CD14-positive monocyte (primary cell): Measurements from ENCODE around the gene CPE. TPM values are rescaled to one million over a fixed set of nuclear protein-coding genes. Genes with fewer than 3 reads are reported as not detected.

Experiments used
- DNase-seq, 3 donors: peaks; one replicate each; pipeline ENCODE4 v3.0.0-alpha.2; 2011 to 2022
- H2AFZ ChIP-seq: 2 replicates; pipeline ENCODE4 v1.6.0; 2012; ENCODE audit warnings: mild to moderate bottlenecking, low read depth, low read length, inconsistent platforms; ENCODE audit not compliant: insufficient read depth, poor library complexity, severe bottlenecking
- H3K27ac ChIP-seq, 2 donors: 1 replicate in 1 of 2; 2 replicates in 1 of 2; pipeline ENCODE4 v1.5.1; 2012 to 2013; ENCODE audit warnings: low read length in 2 of 2, control low read depth in 1 of 2, inconsistent platforms in 1 of 2, low read depth in 1 of 2, mild to moderate bottlenecking in 1 of 2
- H3K27me3 ChIP-seq, 2 donors: one replicate each; pipeline versions ENCODE4 v1.6.0 to v1.6.1; 2011 to 2013; ENCODE audit warnings: low read length in 2 of 2; ENCODE audit not compliant: control insufficient read depth in 2 of 2, insufficient read depth in 2 of 2
- H3K36me3 ChIP-seq, 2 donors: replicated peaks in 1 of 2; 1 replicate in 1 of 2; 2 replicates in 1 of 2; pipeline versions ENCODE4 v1.5.1 to v1.6.1; 2012 to 2013; ENCODE audit warnings: low read length in 2 of 2, control low read depth in 1 of 2, inconsistent platforms in 1 of 2, mild to moderate bottlenecking in 1 of 2; ENCODE audit not compliant: insufficient read depth in 2 of 2, control insufficient read depth in 1 of 2
- H3K4me1 ChIP-seq, 2 donors: 1 replicate in 1 of 2; 2 replicates in 1 of 2; pipeline versions ENCODE4 v1.5.1 to v1.6.1; 2012 to 2013; ENCODE audit warnings: low read length in 2 of 2, control low read depth in 1 of 2, inconsistent platforms in 1 of 2, mild to moderate bottlenecking in 1 of 2, moderate library complexity in 1 of 2; ENCODE audit not compliant: insufficient read depth in 2 of 2, control insufficient read depth in 1 of 2
- H3K4me2 ChIP-seq: replicated peaks from 2 replicates; pipeline ENCODE3; 2012; ENCODE audit warnings: low read length, moderate library complexity, mild to moderate bottlenecking; ENCODE audit not compliant: poor library complexity, severe bottlenecking; ENCODE audit errors: extremely low read depth
- H3K4me3 ChIP-seq, 3 experiments: fragments of 200-600 bp in 1 of 3; sonication (generic) in 1 of 3; replicated peaks in 1 of 3; 1 replicate in 2 of 3; 2 replicates in 1 of 3; pipeline ENCODE4 v1.5.1; 2011 to 2013; ENCODE audit warnings: low read length in 3 of 3, mild to moderate bottlenecking in 3 of 3, control low read depth in 2 of 3, low read depth in 2 of 3, inconsistent platforms in 1 of 3, moderate library complexity in 1 of 3
- H3K79me2 ChIP-seq: 2 replicates; pipeline ENCODE4 v1.6.0; 2012; ENCODE audit warnings: mild to moderate bottlenecking, control low read depth, inconsistent platforms, low read length, moderate library complexity; ENCODE audit not compliant: insufficient read depth
- H3K9ac ChIP-seq: 2 replicates; pipeline ENCODE4 v1.6.0; 2017; ENCODE audit warnings: low read length, mild to moderate bottlenecking; ENCODE audit not compliant: insufficient read depth, poor library complexity, severe bottlenecking
- H3K9me3 ChIP-seq, 2 donors: replicated peaks in 1 of 2; 1 replicate in 1 of 2; 2 replicates in 1 of 2; pipeline versions ENCODE4 v1.5.1 to v1.6.1; 2012 to 2013; ENCODE audit warnings: low read length in 2 of 2, control low read depth in 1 of 2; ENCODE audit not compliant: control insufficient read depth in 1 of 2, insufficient read depth in 1 of 2
- H4K20me1 ChIP-seq: 2 replicates; pipeline ENCODE4 v1.6.0; 2012; ENCODE audit warnings: mild to moderate bottlenecking, low read length, control low read depth, moderate library complexity; ENCODE audit not compliant: insufficient read depth
- H3K27ac Mint-ChIP-seq, 7 donors: one replicate each; pipeline ENCODE4 v1.8.0; 2020; ENCODE audit warnings: mild to moderate bottlenecking in 7 of 7, mixed read lengths in 7 of 7, moderate library complexity in 6 of 7, inconsistent platforms in 2 of 7
- H3K27me3 Mint-ChIP-seq, 3 donors: one replicate each; pipeline ENCODE4 v1.8.0; 2021 to 2022; ENCODE audit warnings: low read depth in 3 of 3, mild to moderate bottlenecking in 3 of 3, mixed read lengths in 3 of 3, moderate library complexity in 3 of 3, inconsistent platforms in 1 of 3
- H3K36me3 Mint-ChIP-seq, 2 donors: one replicate each; pipeline ENCODE4 v1.8.0; 2020; ENCODE audit warnings: mixed read lengths in 2 of 2, inconsistent platforms in 1 of 2, mild to moderate bottlenecking in 1 of 2
- H3K4me1 Mint-ChIP-seq: one replicate; pipeline ENCODE4 v1.8.0; 2020; ENCODE audit warnings: mild to moderate bottlenecking, mixed read lengths
- H3K4me3 Mint-ChIP-seq, 2 donors: one replicate each; pipeline ENCODE4 v1.8.0; 2020; ENCODE audit warnings: mild to moderate bottlenecking in 2 of 2, mixed read lengths in 2 of 2, moderate library complexity in 1 of 2
- H3K9me3 Mint-ChIP-seq, 7 donors: one replicate each; pipeline ENCODE4 v1.8.0; 2020 to 2022; ENCODE audit warnings: mixed read lengths in 7 of 7, mild to moderate bottlenecking in 6 of 7, moderate library complexity in 6 of 7, inconsistent platforms in 2 of 7
- CTCF ChIP-seq: fragments of 200-600 bp; IDR thresholded peaks from one replicate; pipeline ENCODE4 v1.8.0; 2022; ENCODE audit warnings: antibody characterized with exemption, mild to moderate bottlenecking
- WGBS: methylation state at CpG from one replicate; pipeline ENCODE4 v1.1.5; 2013; ENCODE audit warnings: missing lambda C conversion rate; ENCODE audit not compliant: insufficient coverage; 5-methylcytosine and 5-hydroxymethylcytosine counted together
- intact Hi-C, 2 donors: fragments of 100-400 bp; cut with micrococcal nuclease; formaldehyde crosslinking; loops; one replicate each; pipeline versions ENCODE4 v1.15.0 to v1.15.1; 2023
- polyA plus RNA-seq, 3 donors: library from polyadenylated mRNA; depleted of rRNA in 1 of 3; unstranded in 2 of 3; stranded (reverse) in 1 of 3; fragments of 300-500 nt in 2 of 3; fragments of >200 nt in 1 of 3; fragmentation: Illumina TruSeq in 2 of 3; gene quantifications; 1 replicate in 2 of 3; 2 replicates in 1 of 3; pipeline ENCODE4 v1.2.3, GENCODE V29; 2012 to 2021

The CPE gene
- polyA plus RNA-seq, 3 donors, result 0.09 to 0.13 TPM; not detected in 1

GRCh38 chr4:165426331-165426730 lies 47.5 kb downstream of the CPE start:
- Histone ChIP-seq H3K4me1 (no peaks in the 10 kb centered on the region), H3K9ac (no peak overlapping the region), H4K20me1 (no peaks in the 10 kb centered on the region), H3K27me3 (no peaks in the 10 kb centered on the region), H3K79me2 (no peaks in the 10 kb centered on the region), H3K27ac (no peak overlapping the region), H3K4me2 (no peak overlapping the region), H2AFZ (no peak overlapping the region), H3K36me3 (no peaks in the 10 kb centered on the region), H3K4me3 (no peak overlapping the region), H3K9me3 (no peaks in the 10 kb centered on the region)
- Mint-ChIP-seq H3K9me3 (peaks cover 0 to 5% (median 0%) of the 10 kb centered on the region in 7 donors), H3K4me1 (no peaks in the 10 kb centered on the region), H3K27me3 (peaks cover 0 to 7% (median 5%) of the 10 kb centered on the region in 3 donors), H3K36me3 (no peaks in the 10 kb centered on the region), H3K4me3 (no peak overlapping the region), H3K27ac (no peak overlapping the region)
- DNase-seq, result no peak
- no peak for TF ChIP-seq CTCF
- intact Hi-C loops, result no loop called here
- no CpG with 5 or more reads among the region's 1 CpG for WGBS

- no peak overlapping the region for H3K4me3 Mint-ChIP-seq
- Histone ChIP-seq H3K4me3 (no peak overlapping the region), H3K9me3 (no peaks in the 10 kb centered on the region), H3K79me2 (no peaks in the 10 kb centered on the region), H3K27ac (no peak overlapping the region), H2AFZ (no peak overlapping the region), H3K27me3 (no peaks in the 10 kb centered on the region), H3K9ac (no peak overlapping the region), H4K20me1 (no peaks in the 10 kb centered on the region), H3K4me1 (no peaks in the 10 kb centered on the region), H3K4me2 (no peak overlapping the region), H3K36me3 (no peaks in the 10 kb centered on the region)
- DNase-seq, result no peak
- H3K36me3 Mint-ChIP-seq, result no peaks in the 10 kb centered on the region
- peaks cover 2 to 7% (median 4%) of the 10 kb centered on the region in 3 donors for H3K27me3 Mint-ChIP-seq
- intact Hi-C loops, result no loop called here
- peaks cover 0 to 5% (median 0%) of the 10 kb centered on the region in 7 donors for H3K9me3 Mint-ChIP-seq
- H3K27ac Mint-ChIP-seq, result no peak overlapping the region
- WGBS, result 100% methylated on average over 1 of the region's 3 CpGs
- no peak for TF ChIP-seq CTCF
- H3K4me1 Mint-ChIP-seq, result no peaks in the 10 kb centered on the region
Observed at GRCh38 chr4:165426823-165427222, 48.0 kb downstream of the CPE start.
